Esophagus squamous epithelium (tissue), 5 donors: ENCODE results near the gene PCAT7. TPM values are rescaled to one million over a fixed set of nuclear protein-coding genes. Genes with fewer than 3 reads are reported as not detected.

ENCODE experiments used
- DNase-seq: peaks from one replicate; lab custom pipeline; 2025; lab: John Stamatoyannopoulos, UW
- H3K27ac ChIP-seq, 4 donors: fragments of 200-600 bp; sonication (generic); one replicate each; pipeline ENCODE4 v1.5.1; 2016 to 2019; ENCODE audit warnings: mild to moderate bottlenecking in 1 of 4
- H3K27me3 ChIP-seq, 4 donors: fragments of 200-600 bp; sonication (generic); 1 replicate in 3 of 4; 2 replicates in 1 of 4; pipeline versions ENCODE4 v1.5.1 to v1.6.0; 2017 to 2021; ENCODE audit warnings: antibody characterized with exemption in 1 of 4
- H3K36me3 ChIP-seq, 3 donors: fragments of 200-600 bp; sonication (generic); one replicate each; pipeline ENCODE4 v1.5.1; 2016 to 2019
- H3K4me1 ChIP-seq, 3 donors: fragments of 200-600 bp; sonication (generic); one replicate each; pipeline ENCODE4 v1.5.1; 2017 to 2019
- H3K4me3 ChIP-seq, 4 donors: fragments of 200-600 bp; sonication (generic); 1 replicate in 3 of 4; 2 replicates in 1 of 4; pipeline ENCODE4 v1.5.1; 2016 to 2019; ENCODE audit warnings: mild to moderate bottlenecking in 2 of 4, moderate library complexity in 1 of 4
- H3K9me3 ChIP-seq, 3 donors: fragments of 200-600 bp; sonication (generic); one replicate each; pipeline ENCODE4 v1.5.1; 2016 to 2019
- CTCF ChIP-seq, 6 experiments: fragments of 450-650 bp in 4 of 6; fragments of 200-600 bp in 2 of 6; sonication (generic) in 2 of 6; IDR thresholded peaks; one replicate each; pipeline ENCODE4 v1.5.1; 2016 to 2019; ENCODE audit warnings: antibody characterized with exemption in 6 of 6, mild to moderate bottlenecking in 4 of 6, moderate library complexity in 4 of 6
- POLR2A ChIP-seq, 4 donors: fragments of 450-650 bp; IDR thresholded peaks; one replicate each; pipeline ENCODE4 v1.6.1; 2017; ENCODE audit warnings: antibody characterized with exemption in 4 of 4, mild to moderate bottlenecking in 4 of 4, moderate library complexity in 3 of 4
- WGBS, 2 donors: methylation state at CpG; one replicate each; pipeline ENCODE4 v1.1.5; 2018; 5-methylcytosine and 5-hydroxymethylcytosine counted together
- intact Hi-C: fragments of 100-400 bp; cut with DNase I; formaldehyde crosslinking; loops from one replicate; pipeline ENCODE4 v1.15.0; 2022
- total RNA-seq, 4 donors: library from RNA; depleted of rRNA; stranded (reverse); fragments of >200 nt; gene quantifications; one replicate each; pipeline ENCODE4 v1.1.0, GENCODE V29; 2016
- donor health status: DM: yes; HTN: yes; CAD: no.

PCAT7 gene
- total RNA-seq, 4 donors from 2014 or later, result not detected

- no peaks in the 10 kb centered on the region for H3K36me3 ChIP-seq
- H3K4me3 ChIP-seq, result no peak overlapping the region
- no peak overlapping the region for H3K27ac ChIP-seq
- DNase-seq, result no peak
- no peak for TF ChIP-seq POLR2A (IDR thresholded peaks at IDR 0.05)
- peak; percentile 42 to 71 (median 52) for TF ChIP-seq CTCF (IDR thresholded peaks at IDR 0.05)
- H3K27me3 ChIP-seq, result peaks cover 0 to 24% (median 0%) of the 10 kb centered on the region in 4 donors
- peaks cover 0 to 7% (median 0%) of the 10 kb centered on the region in 3 donors for H3K4me1 ChIP-seq
- intact Hi-C loops, result no loop called here
- WGBS, 2 donors, result 56 to 57% methylated on average over 8 to 10 of the region's 21 CpGs
- H3K9me3 ChIP-seq, result no peaks in the 10 kb centered on the region
These were observed 48.6 kb downstream of the PCAT7 start for GRCh38 chr9:94603259-94604160.

GRCh38 chr9:94606646-94607422 lies 52.0 kb downstream of the PCAT7 start:
- 81 to 83% methylated on average over 15 to 23 of the region's 24 CpGs for WGBS, 2 donors
- H3K27me3 ChIP-seq, result peaks cover 0 to 24% (median 0%) of the 10 kb centered on the region in 4 donors
- DNase-seq, result no peak
- peaks cover 0 to 7% (median 0%) of the 10 kb centered on the region in 3 donors for H3K4me1 ChIP-seq
- no peaks in the 10 kb centered on the region for H3K9me3 ChIP-seq
- no peaks in the 10 kb centered on the region for H3K36me3 ChIP-seq
- no peak overlapping the region for H3K27ac ChIP-seq
- TF ChIP-seq POLR2A (IDR thresholded peaks at IDR 0.05) (no peak), CTCF (IDR thresholded peaks at IDR 0.05) (no peak)
- intact Hi-C loops, result no loop called here
- no peak overlapping the region for H3K4me3 ChIP-seq

GRCh38 chr9:94607423-94607691 lies 52.5 kb downstream of the PCAT7 start:
- H3K4me1 ChIP-seq, result peaks cover 0 to 7% (median 0%) of the 10 kb centered on the region in 3 donors
- 95 to 99% methylated on average over 7 to 8 of the region's 8 CpGs for WGBS, 2 donors
- no peak for TF ChIP-seq POLR2A (IDR thresholded peaks at IDR 0.05)
- no peak for TF ChIP-seq CTCF (IDR thresholded peaks at IDR 0.05)

GRCh38 chr9:94610181-94610606 lies 55.3 kb downstream of the PCAT7 start:
- H3K9me3 ChIP-seq, result no peaks in the 10 kb centered on the region
- H3K4me3 ChIP-seq, result no peak overlapping the region
- no peak overlapping the region for H3K27ac ChIP-seq
- DNase-seq, result no peak
- WGBS, 2 donors, result 65 to 76% methylated on average over 4 to 6 of the region's 6 CpGs
- peaks cover 0 to 25% (median 0%) of the 10 kb centered on the region in 4 donors for H3K27me3 ChIP-seq
- intact Hi-C loops, result no loop called here
- no peaks in the 10 kb centered on the region for H3K36me3 ChIP-seq
- no peak for TF ChIP-seq POLR2A (IDR thresholded peaks at IDR 0.05)
- no peak for TF ChIP-seq CTCF (IDR thresholded peaks at IDR 0.05)
- H3K4me1 ChIP-seq, result no peaks in the 10 kb centered on the region

More at GRCh38 chr9:94607423-94607691, 52.5 kb downstream of the PCAT7 start:
- Histone ChIP-seq H3K9me3 (no peaks in the 10 kb centered on the region), H3K27ac (no peak overlapping the region), H3K36me3 (no peaks in the 10 kb centered on the region), H3K27me3 (peaks cover 0 to 24% (median 0%) of the 10 kb centered on the region in 4 donors), H3K4me3 (no peak overlapping the region)
- DNase-seq, result no peak
- intact Hi-C loops, result no loop called here

GRCh38 chr9:94611638-94612068 lies 56.8 kb downstream of the PCAT7 start:
- 58 to 95% methylated on average over 3 of the region's 3 CpGs for WGBS, 2 donors
- intact Hi-C loops, result no loop called here

More at GRCh38 chr9:94611638-94612068, 56.8 kb downstream of the PCAT7 start:
- no peak overlapping the region for H3K27ac ChIP-seq
- peaks cover 0 to 13% (median 0%) of the 10 kb centered on the region in 4 donors for H3K27me3 ChIP-seq
- TF ChIP-seq POLR2A (IDR thresholded peaks at IDR 0.05) (no peak), CTCF (IDR thresholded peaks at IDR 0.05) (no peak)
- no peak overlapping the region for H3K4me3 ChIP-seq
- H3K36me3 ChIP-seq, result no peaks in the 10 kb centered on the region
- DNase-seq, result no peak
- H3K4me1 ChIP-seq, result no peaks in the 10 kb centered on the region
- no peaks in the 10 kb centered on the region for H3K9me3 ChIP-seq
